Activated CD8-positive, alpha-beta memory T cell treated with anti-CD3 and anti-CD28 coated beads, Interleukin-2, amount 50 U/mL, for 1 hour (primary cell): ENCODE measurements around the gene MRPL41.
"Not testable (repeated sequence)": the region's sequence is repeated elsewhere in the genome, so short reads cannot be mapped to it uniquely, and the experiment has no call there.

ENCODE experiments used
- DNase-seq: peaks from one replicate; pipeline ENCODE4 v3.0.0-alpha.2; 2020; ENCODE audit errors: extremely low read depth

Gene MRPL41

GRCh38 chr9:137552022-137552768 lies 516 bp downstream of the MRPL41 start:
- no peak for DNase-seq

GRCh38 chr9:137553654-137554053 lies 2.0 kb downstream of the MRPL41 start:
- not testable (repeated sequence) for DNase-seq

- DNase-seq: no peak
Observed at GRCh38 chr9:137554349-137554748, 2.7 kb downstream of the MRPL41 start.

GRCh38 chr9:137555179-137555578 lies 3.5 kb downstream of the MRPL41 start:
- no peak for DNase-seq

GRCh38 chr9:137556069-137556838 lies 4.6 kb downstream of the MRPL41 start:
- DNase-seq: no peak

GRCh38 chr9:137558127-137558526 lies 6.4 kb downstream of the MRPL41 start:
- DNase-seq: no peak

- DNase-seq: no peak
Observed at GRCh38 chr9:137564134-137564533, 12.5 kb downstream of the MRPL41 start.

- no peak for DNase-seq
Observed at GRCh38 chr9:137564817-137565411, 13.2 kb downstream of the MRPL41 start.

- not testable (repeated sequence) for DNase-seq
Observed at GRCh38 chr9:137568445-137568844, 16.8 kb downstream of the MRPL41 start.

GRCh38 chr9:137569609-137570203 lies 18.0 kb downstream of the MRPL41 start:
- no peak for DNase-seq

GRCh38 chr9:137570566-137570965 lies 18.9 kb downstream of the MRPL41 start:
- no peak for DNase-seq

GRCh38 chr9:137574192-137574591 lies 22.5 kb downstream of the MRPL41 start:
- DNase-seq: no peak

GRCh38 chr9:137575364-137575715 lies 23.7 kb downstream of the MRPL41 start:
- no peak for DNase-seq

GRCh38 chr9:137575716-137576411 lies 24.2 kb downstream of the MRPL41 start:
- no peak for DNase-seq

- peak; percentile 71 for DNase-seq
Observed at GRCh38 chr9:137578518-137579258, 27.0 kb downstream of the MRPL41 start, which contains the start of gene DPH7. DPH7 (minus strand) TSS chr9:137578925; CDS start chr9:137578777, 148 bp downstream.

- no peak for DNase-seq
Observed at GRCh38 chr9:137579259-137579604, 27.6 kb downstream of the MRPL41 start.

- DNase-seq: no peak
Observed at GRCh38 chr9:137580209-137580953, 28.7 kb downstream of the MRPL41 start.

- no peak for DNase-seq
Observed at GRCh38 chr9:137580954-137581322, 29.3 kb downstream of the MRPL41 start.

- DNase-seq: no peak
Observed at GRCh38 chr9:137581361-137582285, 29.9 kb downstream of the MRPL41 start.
